ENCODE data around the gene AKAP7. TPM values are rescaled to one million over a fixed set of nuclear protein-coding genes. Genes with fewer than 3 reads are reported as not detected.
"Not testable (repeated sequence)": the region's sequence is repeated elsewhere in the genome, so short reads cannot be mapped to it uniquely, and the experiment has no call there.

AKAP7 gene
- total RNA-seq, 1 donor from 2014 or later: 16.5 TPM

GRCh38 chr6:131290955-131291354 lies 155.7 kb downstream of the AKAP7 start:
- no peak for DNase-seq (ENCODE audit: low spot score)

- no peak for DNase-seq (ENCODE audit: low spot score)
These were observed 157.1 kb downstream of the AKAP7 start for GRCh38 chr6:131292145-131292938.

- no peak for DNase-seq (ENCODE audit: low spot score)
These were observed 158.2 kb downstream of the AKAP7 start for GRCh38 chr6:131293472-131293911.

- no peak for DNase-seq (ENCODE audit: low spot score)
These were observed 159.8 kb downstream of the AKAP7 start for GRCh38 chr6:131295081-131295480.

- DNase-seq (ENCODE audit: low spot score): not testable (repeated sequence)
These were observed 165.6 kb downstream of the AKAP7 start for GRCh38 chr6:131300826-131301225.

GRCh38 chr6:131303338-131303930 lies 168.2 kb downstream of the AKAP7 start:
- no peak for DNase-seq (ENCODE audit: low spot score)

- DNase-seq (ENCODE audit: low spot score): no peak
These were observed 170.0 kb downstream of the AKAP7 start for GRCh38 chr6:131305037-131305850.

- DNase-seq (ENCODE audit: low spot score): no peak
These were observed 174.2 kb downstream of the AKAP7 start for GRCh38 chr6:131309437-131309836.

GRCh38 chr6:131314838-131315237 lies 179.6 kb downstream of the AKAP7 start:
- no peak for DNase-seq (ENCODE audit: low spot score)

GRCh38 chr6:131316654-131317053 lies 181.4 kb downstream of the AKAP7 start:
- no peak for DNase-seq (ENCODE audit: low spot score)

- DNase-seq (ENCODE audit: low spot score): no peak
These were observed 182.2 kb downstream of the AKAP7 start for GRCh38 chr6:131317516-131317915.

GRCh38 chr6:131321589-131321988 lies 186.3 kb downstream of the AKAP7 start:
- DNase-seq (ENCODE audit: low spot score): no peak

GRCh38 chr6:131322125-131322524 lies 186.9 kb downstream of the AKAP7 start:
- no peak for DNase-seq (ENCODE audit: low spot score)

- not testable (repeated sequence) for DNase-seq (ENCODE audit: low spot score)
These were observed 190.4 kb downstream of the AKAP7 start for GRCh38 chr6:131325669-131326068.

- not testable (repeated sequence) for DNase-seq (ENCODE audit: low spot score)
These were observed 193.5 kb downstream of the AKAP7 start for GRCh38 chr6:131328727-131329126.

- DNase-seq (ENCODE audit: low spot score): no peak
These were observed 195.9 kb downstream of the AKAP7 start for GRCh38 chr6:131331151-131331550.

- DNase-seq (ENCODE audit: low spot score): no peak
These were observed 196.9 kb downstream of the AKAP7 start for GRCh38 chr6:131331873-131332781.
